Measurements from ENCODE around the gene LRRC46.

Gene LRRC46

DNA sequence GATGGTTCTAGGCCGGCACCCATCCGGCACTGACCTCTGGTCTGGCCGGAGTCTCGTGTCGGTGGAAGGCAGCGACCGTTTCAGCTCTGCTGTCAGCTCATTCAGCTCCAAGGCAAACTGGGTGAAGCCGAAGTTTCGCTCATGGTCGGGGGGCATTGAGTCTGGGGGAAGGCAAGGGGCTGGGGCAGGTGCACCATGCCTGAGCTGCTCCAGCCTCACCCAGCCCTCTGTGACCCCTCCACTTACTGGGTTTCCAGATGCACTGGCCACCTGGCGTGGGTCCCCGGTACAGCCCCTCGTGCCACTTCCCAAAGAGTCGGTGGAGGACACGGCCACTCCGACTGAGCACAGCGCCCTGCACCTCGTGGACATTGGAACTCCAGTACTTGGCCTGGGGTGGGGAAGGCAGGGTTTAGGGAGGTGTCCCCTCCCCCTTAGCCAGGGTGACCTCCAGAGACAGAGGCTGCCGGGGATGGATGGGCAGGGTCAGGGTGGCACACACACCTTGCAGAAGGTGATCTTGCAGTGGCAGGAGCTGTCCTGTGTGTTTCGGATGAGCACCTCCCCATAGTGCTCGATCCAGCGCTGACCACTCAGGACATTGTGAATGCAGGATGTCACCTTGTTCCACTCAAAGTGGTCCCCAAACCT is 22.5 kb upstream of the LRRC46 start:
- 94 to 97% methylated on average over 22 of the region's 22 CpGs for WGBS, 2 experiments
- Histone ChIP-seq H3K27me3 (ENCODE audit: control insufficient read depth, insufficient read depth, low read length, poor library complexity, severe bottlenecking) (no peaks in the 10 kb centered on the region), H3K9me3 (ENCODE audit: control insufficient read depth, low read length) (no peaks in the 10 kb centered on the region), H3K4me1 (ENCODE audit: control insufficient read depth, insufficient read depth, low read length) (no peaks in the 10 kb centered on the region), H3K4me3 (ENCODE audit: insufficient read depth, low read depth, low read length) (no peak overlapping the region), H3K36me3 (ENCODE audit: control insufficient read depth, insufficient read depth, low read length) (no peaks in the 10 kb centered on the region), H3K27ac (ENCODE audit: insufficient read depth, low read depth, low read length, poor library complexity, severe bottlenecking) (no peak overlapping the region)

DNA sequence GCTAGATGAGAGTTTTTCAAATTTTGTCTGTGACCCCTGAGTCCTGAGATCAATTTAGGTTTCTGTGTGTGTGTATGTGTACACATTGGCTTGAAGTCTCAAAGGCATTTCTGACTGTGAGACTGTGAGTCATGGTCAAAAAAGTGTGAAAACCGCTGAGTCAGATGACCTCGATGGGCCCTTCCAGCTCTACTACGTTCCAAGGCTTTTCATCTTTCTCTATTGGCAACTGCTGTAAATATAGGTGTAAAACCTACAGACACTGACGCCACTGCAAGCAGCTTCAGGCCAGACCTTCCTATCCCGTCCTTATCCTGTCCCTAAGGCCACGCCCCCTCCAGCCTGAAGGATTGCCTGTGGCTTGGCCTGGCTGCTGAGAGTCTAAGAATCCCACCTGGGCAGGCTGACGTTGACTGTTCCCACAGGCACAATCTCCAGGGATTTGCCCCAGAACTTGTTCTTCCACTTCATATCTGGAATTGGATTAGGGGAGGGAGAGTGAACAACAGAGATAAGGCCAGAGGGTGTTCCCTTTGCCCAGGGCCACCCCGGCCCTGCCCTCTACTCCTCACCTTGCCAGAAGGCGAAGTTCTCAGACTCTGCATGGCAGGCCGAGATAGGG is 21.2 kb upstream of the LRRC46 start:
- Histone ChIP-seq H3K4me3 (ENCODE audit: insufficient read depth, low read depth, low read length) (no peak overlapping the region), H3K9me3 (ENCODE audit: control insufficient read depth, low read length) (no peaks in the 10 kb centered on the region), H3K4me1 (ENCODE audit: control insufficient read depth, insufficient read depth, low read length) (no peaks in the 10 kb centered on the region), H3K27me3 (ENCODE audit: control insufficient read depth, insufficient read depth, low read length, poor library complexity, severe bottlenecking) (no peaks in the 10 kb centered on the region), H3K27ac (ENCODE audit: insufficient read depth, low read depth, low read length, poor library complexity, severe bottlenecking) (no peak overlapping the region), H3K36me3 (ENCODE audit: control insufficient read depth, insufficient read depth, low read length) (no peaks in the 10 kb centered on the region)
- 69 to 71% methylated on average over 10 of the region's 10 CpGs for WGBS, 2 experiments

DNA sequence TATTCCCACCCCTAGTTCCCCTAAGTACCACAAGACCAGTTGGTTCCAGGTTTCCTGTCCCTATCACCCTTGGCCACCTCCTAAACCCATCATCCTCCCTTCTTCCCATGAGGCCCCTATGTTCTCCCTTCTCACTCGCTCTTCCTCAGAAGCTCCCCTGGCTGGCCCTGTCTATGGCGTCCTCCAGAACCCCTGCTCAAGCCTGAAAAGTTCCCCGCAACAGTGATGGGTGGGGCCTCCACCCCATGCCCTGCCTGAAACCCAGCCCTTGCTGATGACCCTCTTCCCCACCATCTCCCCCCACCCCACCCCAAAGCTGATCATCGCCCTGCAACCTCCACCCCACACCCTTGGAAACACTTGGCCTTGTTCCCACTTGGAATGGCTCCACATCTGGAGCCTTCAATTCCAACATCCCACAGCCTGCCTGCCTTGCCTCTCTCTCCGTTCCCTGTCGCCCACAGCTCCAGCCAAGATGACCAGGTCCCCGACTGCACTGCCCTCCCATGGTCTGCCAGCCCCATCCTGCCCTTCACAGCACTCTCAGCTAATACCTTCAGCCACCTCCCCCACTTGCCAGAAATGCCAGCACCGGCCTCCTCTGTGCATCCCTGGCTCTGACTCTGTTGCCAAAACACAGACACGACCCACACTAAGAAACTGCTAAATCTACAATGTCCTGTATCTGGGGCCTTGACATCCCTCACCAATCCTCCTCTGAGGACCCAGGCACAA is 20.4 kb upstream of the LRRC46 start:
- Histone ChIP-seq H3K4me3 (ENCODE audit: insufficient read depth, low read depth, low read length) (no peak overlapping the region), H3K4me1 (ENCODE audit: control insufficient read depth, insufficient read depth, low read length) (no peaks in the 10 kb centered on the region), H3K27me3 (ENCODE audit: control insufficient read depth, insufficient read depth, low read length, poor library complexity, severe bottlenecking) (no peaks in the 10 kb centered on the region), H3K27ac (ENCODE audit: insufficient read depth, low read depth, low read length, poor library complexity, severe bottlenecking) (no peak overlapping the region), H3K9me3 (ENCODE audit: control insufficient read depth, low read length) (no peaks in the 10 kb centered on the region), H3K36me3 (ENCODE audit: control insufficient read depth, insufficient read depth, low read length) (no peaks in the 10 kb centered on the region)
- WGBS, 2 experiments = 83 to 85% methylated on average over 9 of the region's 9 CpGs

DNA sequence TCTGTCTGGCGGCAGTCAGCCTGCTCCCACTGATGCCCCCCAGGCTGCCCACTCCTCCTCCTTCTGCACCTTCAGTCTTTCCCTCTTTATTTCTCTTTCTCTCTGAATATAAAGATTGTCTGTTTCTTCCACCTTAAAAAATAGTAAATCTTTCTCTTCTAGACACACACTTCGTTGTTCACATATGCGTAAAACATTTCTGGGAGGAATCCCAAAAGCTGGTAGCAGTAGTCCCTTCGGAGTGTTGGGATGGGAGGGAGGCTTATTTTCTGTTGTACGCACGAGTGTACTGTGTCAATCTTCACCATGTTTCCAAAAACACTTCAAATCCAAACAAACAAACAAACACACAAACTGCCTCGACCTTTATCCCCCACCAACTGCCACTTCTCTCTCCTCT is 19.8 kb upstream of the LRRC46 start:
- Histone ChIP-seq H3K27ac (ENCODE audit: insufficient read depth, low read depth, low read length, poor library complexity, severe bottlenecking) (no peak overlapping the region), H3K27me3 (ENCODE audit: control insufficient read depth, insufficient read depth, low read length, poor library complexity, severe bottlenecking) (no peaks in the 10 kb centered on the region), H3K9me3 (ENCODE audit: control insufficient read depth, low read length) (no peaks in the 10 kb centered on the region), H3K4me1 (ENCODE audit: control insufficient read depth, insufficient read depth, low read length) (no peaks in the 10 kb centered on the region), H3K36me3 (ENCODE audit: control insufficient read depth, insufficient read depth, low read length) (no peaks in the 10 kb centered on the region), H3K4me3 (ENCODE audit: insufficient read depth, low read depth, low read length) (no peak overlapping the region)
- WGBS, 2 experiments = 78 to 86% methylated on average over 6 to 7 of the region's 7 CpGs

DNA sequence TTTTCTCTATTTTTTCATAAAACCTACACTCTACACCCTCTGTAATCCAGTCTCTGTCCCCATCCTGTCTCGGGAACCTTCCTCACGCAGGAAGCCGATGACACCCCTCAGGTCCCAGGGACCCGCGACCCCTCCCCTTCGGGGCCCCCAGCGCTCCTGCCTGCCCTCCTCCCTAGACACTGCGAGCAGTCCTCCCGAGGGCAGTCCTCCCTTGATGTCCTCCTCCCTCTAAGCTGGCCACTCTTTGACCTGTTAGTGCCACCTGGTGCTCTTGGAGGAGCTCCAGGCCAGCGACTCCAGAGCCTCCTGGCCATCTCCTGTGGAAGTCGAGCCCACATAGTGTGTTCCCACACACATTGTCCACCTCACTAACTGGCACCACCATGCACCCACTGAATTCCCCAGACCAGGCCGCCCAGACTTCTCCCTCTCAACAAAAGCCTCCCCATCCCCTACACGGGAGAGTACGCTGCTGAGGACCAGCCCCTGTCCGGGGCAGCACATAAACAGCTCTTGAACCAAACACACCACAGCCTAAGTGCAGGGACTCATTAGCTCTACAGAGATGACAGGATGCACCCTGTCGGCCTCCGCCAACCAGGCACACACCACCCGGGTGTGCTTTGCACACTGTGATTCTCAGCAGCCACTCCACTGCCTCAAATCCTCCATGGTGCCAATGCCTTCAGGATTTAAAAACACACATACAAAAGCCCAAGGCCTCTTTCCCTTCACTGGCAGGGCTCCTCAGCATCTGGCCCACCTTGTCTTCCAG is 19.1 kb upstream of the LRRC46 start:
- Histone ChIP-seq H3K4me3 (ENCODE audit: insufficient read depth, low read depth, low read length) (no peak overlapping the region), H3K9me3 (ENCODE audit: control insufficient read depth, low read length) (no peaks in the 10 kb centered on the region), H3K36me3 (ENCODE audit: control insufficient read depth, insufficient read depth, low read length) (no peaks in the 10 kb centered on the region), H3K27me3 (ENCODE audit: control insufficient read depth, insufficient read depth, low read length, poor library complexity, severe bottlenecking) (no peaks in the 10 kb centered on the region), H3K27ac (ENCODE audit: insufficient read depth, low read depth, low read length, poor library complexity, severe bottlenecking) (no peak overlapping the region), H3K4me1 (ENCODE audit: control insufficient read depth, insufficient read depth, low read length) (no peaks in the 10 kb centered on the region)
- WGBS, 2 experiments = 89% methylated on average over 18 of the region's 18 CpGs

DNA sequence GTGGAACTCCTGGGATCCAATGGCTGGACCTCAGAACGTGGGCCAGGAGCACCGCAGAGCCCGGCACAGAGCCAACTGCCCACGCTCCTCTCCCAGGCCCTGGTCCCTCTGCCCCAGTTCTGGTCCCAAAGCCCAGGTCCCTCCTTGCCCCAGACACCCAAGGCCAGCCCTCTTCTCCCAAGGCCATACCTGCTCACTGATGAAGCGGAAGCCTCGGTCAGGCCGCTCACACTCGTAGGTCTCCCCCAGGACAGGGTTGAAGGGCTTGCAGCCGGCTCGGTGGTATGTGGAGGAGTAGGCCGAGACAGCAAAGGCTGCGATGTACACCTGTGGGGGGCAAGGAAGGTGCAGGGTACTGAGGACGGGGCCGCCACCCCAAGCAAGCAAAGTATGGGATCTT is 18.4 kb upstream of the LRRC46 start:
- no peaks in the 10 kb centered on the region for H3K4me1 ChIP-seq (ENCODE audit: control insufficient read depth, insufficient read depth, low read length)
- H3K4me3 ChIP-seq (ENCODE audit: insufficient read depth, low read depth, low read length) = no peak overlapping the region
- no peaks in the 10 kb centered on the region for H3K27me3 ChIP-seq (ENCODE audit: control insufficient read depth, insufficient read depth, low read length, poor library complexity, severe bottlenecking)
- no peaks in the 10 kb centered on the region for H3K36me3 ChIP-seq (ENCODE audit: control insufficient read depth, insufficient read depth, low read length)
- no peak overlapping the region for H3K27ac ChIP-seq (ENCODE audit: insufficient read depth, low read depth, low read length, poor library complexity, severe bottlenecking)
- H3K9me3 ChIP-seq (ENCODE audit: control insufficient read depth, low read length) = no peaks in the 10 kb centered on the region
- 93 to 96% methylated on average over 14 of the region's 14 CpGs for WGBS, 2 experiments

DNA sequence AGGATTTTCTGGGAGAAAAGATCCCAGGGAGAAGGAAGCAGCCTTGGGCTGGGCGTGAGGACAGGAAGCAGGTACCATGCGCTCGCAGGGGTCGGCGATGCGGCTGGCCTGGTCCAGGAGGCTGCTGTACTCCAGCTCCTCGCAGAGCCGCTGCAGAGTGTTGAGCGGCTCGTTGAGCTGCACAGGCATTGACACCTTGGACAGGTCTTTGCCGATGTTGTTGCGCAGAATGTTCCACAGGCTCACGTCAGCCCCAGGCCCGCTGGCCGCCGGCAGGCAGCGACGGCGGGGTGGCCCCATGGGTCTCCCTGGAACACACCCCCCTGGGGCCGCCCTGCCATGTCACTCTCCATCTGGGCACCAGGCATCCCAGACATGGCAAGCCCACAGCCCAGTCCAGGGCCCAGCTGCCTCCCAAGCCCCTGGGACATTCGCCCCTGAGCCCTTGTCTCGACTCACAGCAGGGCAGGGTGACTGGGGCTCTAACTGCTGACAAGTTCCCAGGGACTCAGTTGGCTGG is 17.9 kb upstream of the LRRC46 start:
- Histone ChIP-seq H3K36me3 (ENCODE audit: control insufficient read depth, insufficient read depth, low read length) (no peaks in the 10 kb centered on the region), H3K9me3 (ENCODE audit: control insufficient read depth, low read length) (no peaks in the 10 kb centered on the region), H3K27me3 (ENCODE audit: control insufficient read depth, insufficient read depth, low read length, poor library complexity, severe bottlenecking) (no peaks in the 10 kb centered on the region), H3K4me3 (ENCODE audit: insufficient read depth, low read depth, low read length) (no peak overlapping the region), H3K4me1 (ENCODE audit: control insufficient read depth, insufficient read depth, low read length) (no peaks in the 10 kb centered on the region), H3K27ac (ENCODE audit: insufficient read depth, low read depth, low read length, poor library complexity, severe bottlenecking) (no peak overlapping the region)
- 94 to 97% methylated on average over 22 of the region's 22 CpGs for WGBS, 2 experiments

DNA sequence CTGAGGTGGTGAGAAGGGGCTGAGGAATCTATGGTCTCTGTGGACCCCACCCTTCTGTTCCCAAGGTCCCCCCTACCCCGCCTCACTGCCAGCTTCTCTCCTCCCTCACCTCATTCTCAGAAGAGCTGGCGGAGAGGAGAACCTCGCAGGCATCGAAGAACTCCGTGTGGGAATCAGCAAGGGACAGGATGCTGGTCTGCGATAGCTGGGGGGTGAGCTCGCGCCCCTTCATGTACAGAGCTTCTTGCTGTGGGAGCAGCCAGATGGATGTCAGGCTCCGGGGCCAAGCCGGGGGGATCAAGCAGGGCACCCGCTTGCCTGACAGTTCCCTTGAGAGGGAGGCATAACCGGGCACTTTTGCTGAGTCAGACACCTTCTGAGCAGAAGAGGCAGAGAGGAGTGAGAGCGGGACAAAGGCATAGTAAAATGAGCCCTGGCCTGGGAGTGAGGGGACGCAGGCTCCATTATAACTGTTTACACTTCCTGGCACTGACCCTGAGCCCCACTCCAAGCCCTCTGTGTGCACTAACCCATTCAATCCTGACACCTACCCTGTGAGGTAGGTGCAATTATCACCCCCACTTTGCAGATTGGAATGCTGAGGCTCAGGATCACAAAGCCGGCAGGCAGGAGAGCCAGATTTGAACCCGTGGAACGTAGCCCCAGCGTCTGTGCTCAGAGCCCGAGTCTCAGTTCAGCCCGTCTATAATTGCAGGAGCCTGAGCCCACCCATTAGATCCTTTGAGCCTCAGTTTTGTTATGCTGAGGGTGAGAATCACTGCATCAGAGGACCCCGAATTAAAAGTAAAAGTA is 16.2 kb upstream of the LRRC46 start:
- WGBS, 2 experiments = 91 to 93% methylated on average over 21 of the region's 21 CpGs
- Histone ChIP-seq H3K27ac (ENCODE audit: insufficient read depth, low read depth, low read length, poor library complexity, severe bottlenecking) (no peak overlapping the region), H3K4me1 (ENCODE audit: control insufficient read depth, insufficient read depth, low read length) (no peaks in the 10 kb centered on the region), H3K9me3 (ENCODE audit: control insufficient read depth, low read length) (no peaks in the 10 kb centered on the region), H3K36me3 (ENCODE audit: control insufficient read depth, insufficient read depth, low read length) (no peaks in the 10 kb centered on the region), H3K4me3 (ENCODE audit: insufficient read depth, low read depth, low read length) (no peak overlapping the region), H3K27me3 (ENCODE audit: control insufficient read depth, insufficient read depth, low read length, poor library complexity, severe bottlenecking) (no peaks in the 10 kb centered on the region)

DNA sequence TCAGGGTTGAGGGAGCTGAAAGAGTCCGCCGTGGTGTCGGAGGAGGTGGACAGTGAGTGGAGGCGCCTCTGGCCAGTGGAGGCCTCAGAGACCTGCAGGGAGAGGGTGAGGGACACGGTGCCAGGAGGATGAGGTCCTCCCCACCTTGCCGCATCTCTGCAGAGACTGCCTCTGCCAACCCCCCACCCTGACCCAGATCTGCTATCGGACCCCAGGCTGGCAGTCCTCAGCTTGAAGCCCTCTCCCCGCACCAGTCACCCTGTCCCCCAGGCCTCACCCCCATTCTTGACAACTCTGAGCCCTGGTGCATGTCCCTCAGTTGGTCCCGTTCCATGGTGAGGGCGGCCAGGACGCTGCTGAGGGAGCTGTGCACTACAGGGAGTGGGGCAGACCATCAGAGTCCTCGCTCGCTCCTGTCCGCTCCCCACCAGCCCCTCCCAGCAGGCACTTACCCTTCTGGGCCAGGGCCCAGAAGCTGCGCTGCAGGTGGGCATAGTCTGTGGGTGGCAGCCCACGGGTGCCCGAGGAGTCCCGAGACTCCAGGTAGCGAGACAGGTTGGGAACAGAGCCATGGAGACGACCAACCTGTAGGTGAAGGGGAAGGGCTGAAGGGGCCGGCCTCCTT is 15.2 kb upstream of the LRRC46 start:
- no peak overlapping the region for H3K27ac ChIP-seq (ENCODE audit: insufficient read depth, low read depth, low read length, poor library complexity, severe bottlenecking)
- H3K27me3 ChIP-seq (ENCODE audit: control insufficient read depth, insufficient read depth, low read length, poor library complexity, severe bottlenecking) = no peaks in the 10 kb centered on the region
- no peaks in the 10 kb centered on the region for H3K36me3 ChIP-seq (ENCODE audit: control insufficient read depth, insufficient read depth, low read length)
- 94 to 95% methylated on average over 21 of the region's 21 CpGs for WGBS, 2 experiments
- peaks cover 5% of the 10 kb centered on the region for H3K4me1 ChIP-seq (ENCODE audit: control insufficient read depth, insufficient read depth, low read length)
- no peaks in the 10 kb centered on the region for H3K9me3 ChIP-seq (ENCODE audit: control insufficient read depth, low read length)
- no peak overlapping the region for H3K4me3 ChIP-seq (ENCODE audit: insufficient read depth, low read depth, low read length)
